Fibroblast of the aortic adventitia (primary cell): ENCODE data around the gene COL15A1. TPM values are rescaled to one million over a fixed set of nuclear protein-coding genes. Genes with fewer than 3 reads are reported as not detected.
A peak's percentile ranks its signal among the peaks of the same experiment; 100 is the strongest.

Experiments
- DNase-seq: peaks from one replicate; pipeline ENCODE4 v3.0.0-alpha.2; 2010; ENCODE audit warnings: low read depth
- H3K4me3 ChIP-seq: 2 replicates; pipeline ENCODE4 v1.5.1; 2011; ENCODE audit warnings: low read depth, mild to moderate bottlenecking, control low read depth, low read length, moderate library complexity
- CTCF ChIP-seq: IDR thresholded peaks from 2 replicates; pipeline ENCODE4 v1.5.1; 2011; ENCODE audit warnings: mild to moderate bottlenecking, low read length, control low read depth, inconsistent platforms; ENCODE audit not compliant: insufficient read depth
- total RNA-seq: library from RNA; depleted of rRNA; stranded (reverse); fragments of >200 nt; gene quantifications from 2 replicates; pipeline ENCODE4 v1.2.3, GENCODE V29; 2012; ENCODE audit warnings: low replicate concordance

The COL15A1 gene
- total RNA-seq, 1 donor = 25.3 TPM

DNA sequence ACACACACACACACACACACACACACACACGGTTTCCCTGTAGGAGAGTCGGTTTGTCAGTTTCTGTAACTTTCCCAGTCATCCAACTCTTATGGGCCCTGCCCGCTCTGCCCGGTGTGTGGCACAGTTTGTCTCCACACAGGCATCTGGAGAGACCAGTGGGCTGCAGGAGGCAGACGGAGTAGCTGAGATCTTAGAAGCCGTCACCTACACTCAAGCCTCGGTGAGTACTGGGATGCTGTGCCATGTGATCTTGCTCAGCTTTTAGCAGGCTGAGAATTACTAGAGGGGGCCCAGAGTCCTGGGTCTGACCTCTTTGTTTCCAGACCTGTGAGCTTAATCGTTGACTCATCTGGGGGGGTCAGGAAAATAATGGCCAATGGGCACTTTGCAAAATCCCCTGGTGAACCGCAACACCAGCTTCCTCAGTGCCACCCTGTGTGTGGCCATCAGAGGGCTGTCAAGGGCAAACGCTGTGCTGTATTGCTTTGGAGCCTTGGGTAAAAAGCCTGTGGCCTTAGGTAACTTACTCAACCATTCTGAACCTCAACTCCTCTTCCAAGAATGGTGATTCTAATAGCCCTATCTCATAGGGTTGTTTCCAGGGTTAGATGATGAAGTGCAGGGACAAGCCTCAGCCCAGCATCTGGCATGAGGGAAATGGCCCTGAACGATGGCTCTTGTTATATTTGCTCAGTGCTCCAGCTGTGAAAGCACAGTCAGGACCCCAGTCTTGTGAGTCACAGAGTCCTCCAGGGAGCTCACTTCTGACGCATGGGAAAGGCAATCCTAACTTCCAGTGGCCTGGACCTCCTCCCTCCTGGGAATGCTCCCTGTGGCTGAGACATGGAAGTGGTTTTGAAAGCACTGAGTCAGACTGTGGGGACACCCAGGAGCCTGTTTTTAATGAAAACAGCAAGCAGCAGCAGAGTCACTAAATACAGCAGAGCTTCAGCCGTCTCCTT is 45.6 kb downstream of the COL15A1 start:
- H3K4me3 ChIP-seq = no peak overlapping the region
- peak; percentile 96 for DNase-seq
- TF ChIP-seq CTCF = peak; percentile 28

GRCh38 chr9:98990181-98990870 is 46.6 kb downstream of the COL15A1 start:
- TF ChIP-seq CTCF = no peak
- H3K4me3 ChIP-seq = no peak overlapping the region
- no peak for DNase-seq

DNA sequence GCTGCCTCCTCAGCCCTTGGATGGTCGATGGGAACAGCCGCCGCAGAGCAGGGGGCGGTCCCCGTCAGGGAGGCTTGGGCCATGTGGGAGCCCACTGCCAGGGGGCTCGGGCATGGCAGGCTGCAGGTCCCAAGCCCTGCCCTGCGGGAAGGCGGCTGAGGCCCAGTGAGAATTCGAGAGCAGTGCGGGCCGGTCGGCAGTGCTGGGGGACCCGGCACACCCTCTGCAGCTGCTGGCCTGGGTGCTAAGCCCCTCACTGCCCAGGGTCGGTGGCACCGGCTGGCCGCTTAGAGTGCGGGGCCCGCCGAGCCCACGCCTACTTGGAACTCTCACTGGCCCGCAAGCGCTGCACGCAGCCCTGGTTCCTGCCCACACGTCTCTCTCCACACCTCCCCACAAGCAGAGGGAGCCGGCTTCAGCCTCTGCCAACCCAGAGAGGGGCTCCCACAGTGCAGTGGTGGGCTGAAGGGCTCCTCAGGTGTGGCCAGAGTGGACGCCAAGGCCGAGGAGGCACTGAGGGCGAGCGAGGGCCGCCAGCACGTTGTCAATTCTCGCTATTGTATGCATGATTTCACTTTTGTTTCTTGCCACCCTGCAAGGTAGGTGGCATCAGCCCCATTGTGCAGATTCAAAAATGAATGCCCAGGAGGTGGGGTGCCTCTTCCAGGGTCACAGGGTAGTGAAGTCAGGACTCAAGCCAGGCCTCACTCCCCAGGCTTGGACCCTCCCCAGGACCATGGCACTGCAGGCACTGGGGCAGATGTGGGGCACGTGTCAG is 48.6 kb downstream of the COL15A1 start:
- H3K4me3 ChIP-seq = no peak overlapping the region
- TF ChIP-seq CTCF = no peak
- no peak for DNase-seq

DNA sequence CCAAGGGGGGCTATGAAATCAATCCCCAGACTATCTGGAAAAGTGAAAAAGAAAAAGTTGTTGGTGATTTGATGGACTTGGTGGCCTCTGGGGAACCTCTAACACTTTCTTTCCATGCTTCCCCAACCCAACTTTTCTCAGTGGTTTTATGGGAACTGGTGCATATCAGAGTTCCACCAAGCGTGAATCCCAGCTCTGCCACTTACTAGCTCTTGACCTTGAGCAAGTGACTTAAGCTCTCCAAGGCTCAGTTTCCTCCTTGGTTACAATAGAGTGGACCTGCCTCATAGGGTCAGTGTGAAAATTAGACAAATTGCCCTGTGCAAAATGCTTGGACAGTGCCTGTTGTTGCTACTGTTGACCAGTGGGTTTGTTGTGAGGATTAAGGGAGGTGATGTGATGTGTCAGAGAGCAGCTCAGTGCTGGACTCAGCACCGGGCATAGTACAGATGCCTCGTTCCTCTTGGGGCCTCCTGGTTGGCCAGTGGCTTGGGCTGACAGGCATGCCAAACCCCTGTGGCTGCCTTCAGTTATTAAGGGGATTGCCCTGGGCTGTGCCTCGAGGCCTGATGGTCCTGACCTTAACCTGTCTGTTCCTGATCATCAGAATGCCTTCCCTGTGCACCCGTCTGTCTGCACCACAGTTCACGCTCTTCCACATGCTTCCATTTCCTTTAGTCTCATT is 49.3 kb downstream of the COL15A1 start:
- no peak overlapping the region for H3K4me3 ChIP-seq
- DNase-seq = no peak
- no peak for TF ChIP-seq CTCF

- TF ChIP-seq CTCF = no peak
- no peak overlapping the region for H3K4me3 ChIP-seq
- DNase-seq = no peak
These were observed 49.9 kb downstream of the COL15A1 start for GRCh38 chr9:98993570-98993945.
